Activated B cell treated with CpG ODN at 0.5 μM for 24 hours (primary cell): ENCODE measurements around the gene PCP2. TPM values are rescaled to one million over a fixed set of nuclear protein-coding genes. Genes with fewer than 3 reads are reported as not detected.

Experiments used
- ATAC-seq: fragments of 200-7000 bp; cut with Tn5 transposase; one replicate; pipeline ENCODE4 v1.10.0; 2021; ENCODE audit warnings: low read depth, mild to moderate bottlenecking, moderate library complexity
- CTCF ChIA-PET: fragments of 350-600 bp; sonication (Branson Sonifier 250); formaldehyde crosslinking; loops from one replicate; lab custom pipeline; 2021; ENCODE audit warnings: antibody characterized with exemption; lab: Charles Lee
- POLR2A ChIA-PET: fragments of 350-600 bp; sonication (Branson Sonifier 250); formaldehyde crosslinking; loops from one replicate; lab custom pipeline; 2021; ENCODE audit warnings: antibody characterized with exemption; lab: Charles Lee
- DNase-seq: peaks from one replicate; pipeline ENCODE4 v3.0.0; 2022
- H3K27ac Mint-ChIP-seq: one replicate; pipeline ENCODE4 v1.8.0; 2020; ENCODE audit warnings: mixed read lengths
- H3K27me3 Mint-ChIP-seq: one replicate; pipeline ENCODE4 v1.8.0; 2021; ENCODE audit warnings: mixed read lengths
- H3K36me3 Mint-ChIP-seq: one replicate; pipeline ENCODE4 v1.8.0; 2021; ENCODE audit warnings: low read depth, mixed read lengths
- H3K4me1 Mint-ChIP-seq: one replicate; pipeline ENCODE4 v1.8.0; 2021; ENCODE audit warnings: mixed read lengths
- H3K4me3 Mint-ChIP-seq: one replicate; pipeline ENCODE4 v1.8.0; 2020; ENCODE audit warnings: mild to moderate bottlenecking, mixed read lengths
- H3K9me3 Mint-ChIP-seq: one replicate; pipeline ENCODE4 v1.8.0; 2020; ENCODE audit warnings: mixed read lengths
- intact Hi-C: fragments of 100-400 bp; cut with micrococcal nuclease; formaldehyde crosslinking; loops from one replicate; pipeline ENCODE4 v1.15.1; 2024
- total RNA-seq: library from RNA; stranded (reverse); gene quantifications from 2 replicates; pipeline ENCODE4 v1.2.3, GENCODE V29; 2022
- TF ChIP-seq, protein P1 (sequence below): fragments of 200-600 bp; IDR thresholded peaks from one replicate; pipeline ENCODE4 v1.8.0; 2022; ENCODE audit warnings: antibody characterized with exemption, mild to moderate bottlenecking

PCP2 gene
- total RNA-seq, 1 donor from 2014 or later, result 2.1 TPM

DNA sequence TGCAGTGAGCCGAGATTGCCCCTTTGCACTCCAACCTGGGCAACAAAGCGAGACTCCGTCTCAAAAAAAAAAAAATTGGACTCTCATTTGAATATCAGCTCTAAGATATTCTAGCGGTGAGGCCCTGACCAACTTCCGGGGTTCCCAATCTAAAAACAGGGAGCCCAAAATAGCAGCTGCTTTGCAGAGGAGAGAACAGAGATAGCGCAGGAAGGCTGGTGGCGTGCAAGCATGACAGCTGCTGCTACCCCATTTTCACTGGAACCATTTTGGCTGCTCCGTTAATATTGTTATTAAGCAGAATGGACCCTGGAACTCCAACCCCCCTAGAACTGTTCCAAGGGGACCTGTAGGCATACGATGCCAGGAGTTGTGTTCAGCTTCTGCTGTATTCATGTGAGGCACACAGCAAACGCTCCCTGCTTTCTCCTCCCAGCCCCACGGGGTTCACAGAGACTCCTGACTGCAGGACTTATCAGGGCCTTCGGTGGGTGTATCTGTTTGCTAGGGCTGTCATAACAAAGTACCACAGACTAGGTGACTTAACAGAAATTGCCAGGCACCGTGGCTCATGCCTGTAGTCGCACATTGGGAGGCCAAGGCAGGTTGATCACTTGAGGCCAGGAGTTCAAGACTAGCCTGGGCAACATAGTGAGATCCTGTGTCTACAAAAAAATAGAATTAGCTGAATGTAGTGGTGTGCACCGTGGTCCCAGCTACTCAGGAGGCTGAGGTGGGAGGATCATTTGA lies 14.9 kb upstream of the PCP2 start:
- intact Hi-C loops, result no loop called here
- no peaks in the 10 kb centered on the region for H3K9me3 Mint-ChIP-seq
- ATAC-seq (no peak), DNase-seq (no peak)
- ChIA-PET CTCF (interaction anchor here (1.4 kb wide), 2 partner anchors 32 to 80 kb away, joined by 4 to 6 read pairs; partner anchors contain the start of gene TRAPPC5), POLR2A (interaction anchor here (0.7 to 0.8 kb wide), 2 partner anchors 9 to 245 kb away, joined by 4 read pairs; no protein-coding TSS in a partner anchor)
- TF ChIP-seq, protein P1, sequence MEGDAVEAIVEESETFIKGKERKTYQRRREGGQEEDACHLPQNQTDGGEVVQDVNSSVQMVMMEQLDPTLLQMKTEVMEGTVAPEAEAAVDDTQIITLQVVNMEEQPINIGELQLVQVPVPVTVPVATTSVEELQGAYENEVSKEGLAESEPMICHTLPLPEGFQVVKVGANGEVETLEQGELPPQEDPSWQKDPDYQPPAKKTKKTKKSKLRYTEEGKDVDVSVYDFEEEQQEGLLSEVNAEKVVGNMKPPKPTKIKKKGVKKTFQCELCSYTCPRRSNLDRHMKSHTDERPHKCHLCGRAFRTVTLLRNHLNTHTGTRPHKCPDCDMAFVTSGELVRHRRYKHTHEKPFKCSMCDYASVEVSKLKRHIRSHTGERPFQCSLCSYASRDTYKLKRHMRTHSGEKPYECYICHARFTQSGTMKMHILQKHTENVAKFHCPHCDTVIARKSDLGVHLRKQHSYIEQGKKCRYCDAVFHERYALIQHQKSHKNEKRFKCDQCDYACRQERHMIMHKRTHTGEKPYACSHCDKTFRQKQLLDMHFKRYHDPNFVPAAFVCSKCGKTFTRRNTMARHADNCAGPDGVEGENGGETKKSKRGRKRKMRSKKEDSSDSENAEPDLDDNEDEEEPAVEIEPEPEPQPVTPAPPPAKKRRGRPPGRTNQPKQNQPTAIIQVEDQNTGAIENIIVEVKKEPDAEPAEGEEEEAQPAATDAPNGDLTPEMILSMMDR, result no peak
- peaks cover 26% of the 10 kb centered on the region for H3K36me3 Mint-ChIP-seq
- H3K27me3 Mint-ChIP-seq, result no peaks in the 10 kb centered on the region
- no peak overlapping the region for H3K27ac Mint-ChIP-seq
- no peak overlapping the region for H3K4me3 Mint-ChIP-seq
- peaks cover 8% of the 10 kb centered on the region for H3K4me1 Mint-ChIP-seq

DNA sequence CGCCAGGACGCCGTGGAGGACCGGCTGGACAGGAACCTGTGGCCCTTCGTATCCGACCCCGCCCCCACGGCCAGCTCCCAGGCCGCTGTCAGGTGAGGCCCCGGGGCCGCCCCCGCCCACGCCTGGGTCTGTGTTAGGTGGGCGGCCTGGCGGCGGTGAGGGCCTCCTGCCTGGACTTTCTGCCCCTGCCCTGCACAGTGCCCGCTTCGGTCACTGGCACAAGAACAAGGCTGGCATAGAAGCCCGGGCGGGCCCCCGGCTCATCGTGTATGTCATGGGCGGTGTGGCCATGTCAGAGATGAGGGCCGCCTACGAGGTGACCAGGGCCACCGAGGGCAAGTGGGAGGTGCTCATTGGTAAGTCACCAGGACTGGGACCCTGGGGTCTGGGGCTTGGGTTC lies 13.6 kb upstream of the PCP2 start:
- TF ChIP-seq, protein P1, result no peak
- ChIA-PET CTCF (no interaction called here), POLR2A (no interaction called here)
- Mint-ChIP-seq H3K9me3 (no peaks in the 10 kb centered on the region), H3K36me3 (peaks cover 35% of the 10 kb centered on the region), H3K4me3 (no peak overlapping the region), H3K27me3 (no peaks in the 10 kb centered on the region), H3K4me1 (peaks cover 3% of the 10 kb centered on the region), H3K27ac (no peak overlapping the region)
- intact Hi-C loops, result no loop called here
- ATAC-seq (no peak), DNase-seq (no peak)

DNA sequence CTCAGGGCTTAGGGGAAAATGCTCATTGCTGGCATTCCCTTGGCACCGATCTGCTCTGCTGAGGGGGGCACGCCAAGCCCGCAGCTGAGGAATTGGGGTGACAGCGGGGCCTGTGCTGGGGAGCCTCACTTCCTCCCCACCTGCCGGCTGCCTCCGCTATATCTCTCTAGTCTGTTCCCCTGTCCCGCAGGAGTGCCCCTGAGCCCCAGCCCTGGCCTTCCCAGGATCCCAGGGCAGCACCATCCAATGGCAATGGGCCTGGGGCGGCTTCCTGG lies 12.8 kb upstream of the PCP2 start:
- Mint-ChIP-seq H3K27me3 (no peaks in the 10 kb centered on the region), H3K4me1 (no peaks in the 10 kb centered on the region), H3K9me3 (no peaks in the 10 kb centered on the region), H3K36me3 (peaks cover 35% of the 10 kb centered on the region), H3K4me3 (no peak overlapping the region), H3K27ac (no peak overlapping the region)
- DNase-seq (no peak), ATAC-seq (no peak)
- intact Hi-C loops, result no loop called here
- ChIA-PET POLR2A (no interaction called here), CTCF (no interaction called here)
- TF ChIP-seq, protein P1, result no peak

DNA sequence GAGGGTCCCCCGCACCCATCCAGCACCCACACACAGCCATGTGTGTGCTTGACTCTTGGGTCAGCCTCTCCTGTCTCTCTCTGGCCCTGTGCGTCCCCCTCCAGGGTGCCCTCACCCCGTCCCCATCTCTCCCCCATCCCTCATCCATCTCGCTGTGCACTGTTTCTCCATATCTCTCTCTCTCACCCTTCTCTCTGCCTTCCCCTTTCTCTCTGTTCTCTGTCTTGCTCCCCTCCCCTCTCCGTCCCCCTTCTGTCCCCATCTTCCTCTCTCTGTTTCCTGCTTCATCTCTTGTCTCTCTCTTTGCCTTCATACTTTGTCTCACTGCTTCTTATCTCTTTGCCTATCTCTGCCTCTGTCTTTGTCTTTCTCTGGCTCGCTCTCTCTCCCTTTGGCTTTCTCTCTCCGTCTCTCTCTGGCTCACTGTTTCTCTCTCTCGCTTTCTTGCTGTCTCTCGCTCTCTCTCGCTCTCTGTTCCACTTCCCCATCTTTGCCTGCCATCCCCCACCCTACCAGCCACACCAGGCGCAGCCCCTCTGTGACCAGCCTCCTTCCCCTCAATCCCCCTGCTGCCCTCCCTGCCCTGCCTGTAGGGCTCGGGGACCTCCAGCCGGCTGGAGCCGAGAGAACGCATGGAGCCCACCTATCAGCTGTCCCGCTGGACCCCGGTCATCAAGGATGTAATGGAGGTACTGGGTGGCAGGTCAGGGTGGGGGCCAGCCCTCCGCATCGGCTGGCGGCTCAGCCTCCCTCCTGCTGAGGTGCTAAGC lies 12.3 kb upstream of the PCP2 start:
- H3K36me3 Mint-ChIP-seq, result peaks cover 35% of the 10 kb centered on the region
- ChIA-PET POLR2A (no interaction called here), CTCF (no interaction called here)
- DNase-seq (no peak), ATAC-seq (no peak)
- TF ChIP-seq, protein P1, result no peak
- H3K4me3 Mint-ChIP-seq, result no peak overlapping the region
- H3K27me3 Mint-ChIP-seq, result no peaks in the 10 kb centered on the region
- H3K4me1 Mint-ChIP-seq, result no peaks in the 10 kb centered on the region
- intact Hi-C loops, result no loop called here
- H3K27ac Mint-ChIP-seq, result no peak overlapping the region
- H3K9me3 Mint-ChIP-seq, result no peaks in the 10 kb centered on the region

DNA sequence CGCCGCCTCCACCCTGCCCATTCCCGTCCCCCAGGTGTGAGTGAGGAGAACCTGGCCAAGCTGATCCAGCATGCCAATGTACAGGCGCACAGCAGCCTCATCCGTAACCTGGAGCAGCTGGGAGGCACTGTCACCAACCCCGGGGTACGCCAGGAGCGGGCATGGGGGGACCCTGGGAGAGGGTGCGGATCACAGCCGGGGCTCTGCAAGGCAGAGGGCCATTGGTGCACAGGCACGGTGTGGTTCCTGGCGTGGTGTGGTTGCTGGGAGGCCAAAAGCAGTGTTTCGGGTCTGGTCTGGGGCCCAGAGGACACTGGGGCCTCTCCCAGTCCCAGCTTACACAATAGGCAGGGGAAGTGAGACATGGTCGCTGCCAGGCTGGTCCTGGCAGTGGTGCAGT lies 11.6 kb upstream of the PCP2 start:
- H3K9me3 Mint-ChIP-seq, result no peaks in the 10 kb centered on the region
- intact Hi-C loops, result no loop called here
- H3K27me3 Mint-ChIP-seq, result no peaks in the 10 kb centered on the region
- POLR2A ChIA-PET, result interaction anchor here (0.6 kb wide), 1 partner anchor 17 kb away, joined by 3 read pairs; no protein-coding TSS in a partner anchor
- DNase-seq (no peak), ATAC-seq (no peak)
- H3K36me3 Mint-ChIP-seq, result peaks cover 39% of the 10 kb centered on the region
- CTCF ChIA-PET, result interaction anchor here (1.6 kb wide), 1 partner anchor 8 kb away, joined by 5 read pairs; no protein-coding TSS in a partner anchor
- H3K27ac Mint-ChIP-seq, result no peak overlapping the region
- H3K4me1 Mint-ChIP-seq, result no peaks in the 10 kb centered on the region
- TF ChIP-seq, protein P1, result no peak
- H3K4me3 Mint-ChIP-seq, result no peak overlapping the region
